WTC11 (cell line): Measurements from ENCODE around the gene INPP5E. TPM values are rescaled to one million over a fixed set of nuclear protein-coding genes. Genes with fewer than 3 reads are reported as not detected.

Experiments used
- AFF4 ChIP-seq: sonication (generic); formaldehyde crosslinking; IDR thresholded peaks from 2 replicates; pipeline ENCODE4 v1.8.1; 2023; ENCODE audit warnings: mild to moderate bottlenecking, missing genetic modification reagents, borderline replicate concordance
- AR ChIP-seq: fragments of 250-450 bp; sonication (Bioruptor Pico); IDR thresholded peaks from 2 replicates; pipeline ENCODE4 v1.9.0; 2021; ENCODE audit warnings: mild to moderate bottlenecking
- ATF2 ChIP-seq: sonication (generic); formaldehyde crosslinking; IDR thresholded peaks from 2 replicates; pipeline ENCODE4 v1.8.1; 2022; ENCODE audit warnings: low read depth, missing genetic modification reagents, borderline replicate concordance
- CBFB ChIP-seq: sonication (generic); formaldehyde crosslinking; IDR thresholded peaks from 2 replicates; pipeline ENCODE4 v1.8.1; 2022; ENCODE audit warnings: mild to moderate bottlenecking, low read depth, missing genetic modification reagents
- CTCF ChIP-seq: fragments of 200-600 bp; IDR thresholded peaks from 2 replicates; pipeline ENCODE4 v1.8.0; 2022; ENCODE audit warnings: antibody characterized with exemption
- E2F5 ChIP-seq: sonication (generic); formaldehyde crosslinking; IDR thresholded peaks from 2 replicates; pipeline ENCODE4 v1.8.1; 2022; ENCODE audit warnings: mild to moderate bottlenecking, moderate library complexity, missing genetic modification reagents
- EMX1 ChIP-seq: fragments of 250-450 bp; sonication (Bioruptor Pico); IDR thresholded peaks from 2 replicates; pipeline ENCODE4 v1.8.0; 2021; ENCODE audit warnings: mild to moderate bottlenecking
- IRF2 ChIP-seq: sonication (generic); formaldehyde crosslinking; IDR thresholded peaks from 2 replicates; pipeline ENCODE4 v1.8.0; 2022; ENCODE audit warnings: low read depth, missing genetic modification reagents, borderline replicate concordance
- KAT7 ChIP-seq: sonication (generic); formaldehyde crosslinking; IDR thresholded peaks from 2 replicates; pipeline ENCODE4 v1.8.1; 2023; ENCODE audit warnings: missing genetic modification reagents, mild to moderate bottlenecking, borderline replicate concordance
- NFATC4 ChIP-seq: fragments of 250-450 bp; sonication (Bioruptor Pico); IDR thresholded peaks from 2 replicates; pipeline ENCODE4 v1.9.0; 2021; ENCODE audit warnings: mild to moderate bottlenecking
- NFYB ChIP-seq: sonication (generic); formaldehyde crosslinking; conservative IDR thresholded peaks from 2 replicates; pipeline ENCODE4 v1.8.0; 2022; ENCODE audit warnings: low read depth, missing genetic modification reagents
- PREB ChIP-seq: sonication (generic); formaldehyde crosslinking; IDR thresholded peaks from 2 replicates; pipeline ENCODE4 v1.8.1; 2022; ENCODE audit warnings: mild to moderate bottlenecking, missing genetic modification reagents, moderate library complexity, borderline replicate concordance
- TP53 ChIP-seq: sonication (generic); formaldehyde crosslinking; IDR thresholded peaks from 2 replicates; pipeline ENCODE4 v1.8.1; 2023; ENCODE audit warnings: mild to moderate bottlenecking, missing genetic modification reagents
- ZBTB43 ChIP-seq: sonication (generic); formaldehyde crosslinking; IDR thresholded peaks from 2 replicates; pipeline ENCODE4 v1.8.1; 2023; ENCODE audit warnings: mild to moderate bottlenecking, missing genetic modification reagents
- ZNF219 ChIP-seq: sonication (generic); formaldehyde crosslinking; IDR thresholded peaks from 2 replicates; pipeline ENCODE4 v1.8.0; 2023; ENCODE audit warnings: missing genetic modification reagents, mild to moderate bottlenecking, borderline replicate concordance
- ZNF532 ChIP-seq: fragments of 250-450 bp; sonication (Bioruptor Pico); IDR thresholded peaks from 2 replicates; pipeline ENCODE4 v1.9.0; 2021; ENCODE audit warnings: mild to moderate bottlenecking, borderline replicate concordance
- ZNF671 ChIP-seq: fragments of 250-450 bp; sonication (Bioruptor Pico); IDR thresholded peaks from 2 replicates; pipeline ENCODE4 v1.8.0; 2021; ENCODE audit warnings: mild to moderate bottlenecking
- total RNA-seq: library from RNA; stranded (reverse); gene quantifications from 3 replicates; pipeline ENCODE4 v1.2.3, GENCODE V29; 2021

Gene INPP5E
- total RNA-seq, 1 experiment from 2014 or later: 24.0 TPM

GRCh38 chr9:136400038-136400834 lies 39.4 kb downstream of the INPP5E start, which contains the start of gene SNAPC4 (continued):
- TF ChIP-seq AFF4 (CRISPR knock-in tag) (no peak), ATF2 (CRISPR knock-in tag) (no peak), ZNF219 (CRISPR knock-in tag) (no peak), EMX1 (CRISPR knock-in tag) (peak; percentile 56; the same call in 1 of the 2 replicates), NFYB (CRISPR knock-in tag) (no peak; the same call in 1 of the 2 replicates), IRF2 (CRISPR knock-in tag) (no peak), NFATC4 (CRISPR knock-in tag) (peak; percentile 44; the same call in 1 of the 2 replicates), ZNF532 (CRISPR knock-in tag) (peak; percentile 4; the same call in 1 of the 2 replicates), CBFB (peak; percentile 81; the same call in 1 of the 2 replicates), CTCF (peak; percentile 57; the same call in 1 of the 2 replicates), ZBTB43 (no peak), ZNF671 (CRISPR knock-in tag) (peak; percentile 15; the same call in 1 of the 2 replicates), PREB (CRISPR knock-in tag) (no peak), AR (CRISPR knock-in tag) (peak; percentile 50; the same call in 1 of the 2 replicates), KAT7 (no peak), TP53 (CRISPR knock-in tag) (0 out of 2 replicates have a peak, but pooled peaks have one; percentile 49), E2F5 (CRISPR knock-in tag) (no peak)
